GM21717 (cell line): ENCODE data around the gene PHF13.

Source experiments
- ATAC-seq: cut with Tn5 transposase; IDR thresholded peaks from one replicate; pipeline ENCODE4 v1.9.1; 2021; ENCODE audit warnings: mild to moderate bottlenecking, moderate library complexity; ENCODE audit not compliant: unreplicated experiment

The PHF13 gene

GRCh38 chr1:6613361-6614018 lies at the start of gene PHF13:
Gene PHF13, plus strand, starts transcription at chr1:6613731. Its CDS starts 336 bp downstream, at chr1:6614067.
- ATAC-seq: peak; percentile 87

GRCh38 chr1:6569033-6569432 lies 44.5 kb upstream of the PHF13 start:
- no peak for ATAC-seq

GRCh38 chr1:6570100-6570499 lies 43.4 kb upstream of the PHF13 start:
- ATAC-seq: no peak

- ATAC-seq: no peak
Measured at GRCh38 chr1:6570987-6571386, 42.5 kb upstream of the PHF13 start.

- no peak for ATAC-seq
Measured at GRCh38 chr1:6572653-6573383, 40.7 kb upstream of the PHF13 start.

- ATAC-seq: no peak
Measured at GRCh38 chr1:6574025-6574620, 39.4 kb upstream of the PHF13 start.

- no peak for ATAC-seq
Measured at GRCh38 chr1:6574818-6575217, 38.7 kb upstream of the PHF13 start.

GRCh38 chr1:6577831-6578525 lies 35.6 kb upstream of the PHF13 start:
- no peak for ATAC-seq

- ATAC-seq: no peak
Measured at GRCh38 chr1:6578624-6579373, 34.7 kb upstream of the PHF13 start.

GRCh38 chr1:6579374-6580118 lies 34.0 kb upstream of the PHF13 start, which contains the start of gene ZBTB48:
Gene ZBTB48, plus strand, starts transcription at chr1:6579994. Its CDS starts 616 bp downstream, at chr1:6580610.
- peak; percentile 94 for ATAC-seq

GRCh38 chr1:6580119-6580592 lies 33.4 kb upstream of the PHF13 start:
- ATAC-seq: no peak

- no peak for ATAC-seq
Measured at GRCh38 chr1:6580593-6581409, 32.7 kb upstream of the PHF13 start.

GRCh38 chr1:6581561-6582305 lies 31.8 kb upstream of the PHF13 start:
- ATAC-seq: no peak

- no peak for ATAC-seq
Measured at GRCh38 chr1:6582370-6582769, 31.2 kb upstream of the PHF13 start.

GRCh38 chr1:6584126-6585080 lies 29.1 kb upstream of the PHF13 start:
- ATAC-seq: no peak

GRCh38 chr1:6585081-6585722 lies 28.3 kb upstream of the PHF13 start:
- no peak for ATAC-seq

- ATAC-seq: no peak
Measured at GRCh38 chr1:6585841-6586240, 27.7 kb upstream of the PHF13 start.
